Central memory CD4-positive, alpha-beta T cell (primary cell): ENCODE measurements around the gene KCNMA1.

ENCODE experiments used
- DNase-seq: peaks from one replicate; pipeline ENCODE4 v3.0.0; 2022

The KCNMA1 gene

GRCh38 chr10:77164616-77165311, 472.8 kb downstream of the KCNMA1 start:
- DNase-seq: no peak

GRCh38 chr10:77163670-77164348, 473.8 kb downstream of the KCNMA1 start:
- no peak for DNase-seq

GRCh38 chr10:77162697-77163096, 474.9 kb downstream of the KCNMA1 start:
- no peak for DNase-seq

- DNase-seq: no peak
Observed at GRCh38 chr10:77160679-77161078, 476.9 kb downstream of the KCNMA1 start.

GRCh38 chr10:77159538-77160110, 478.0 kb downstream of the KCNMA1 start:
- no peak for DNase-seq

GRCh38 chr10:77158666-77159065, 478.9 kb downstream of the KCNMA1 start:
- DNase-seq: no peak

- DNase-seq: no peak
Observed at GRCh38 chr10:77157248-77158019, 480.2 kb downstream of the KCNMA1 start.

GRCh38 chr10:77156406-77156879, 481.2 kb downstream of the KCNMA1 start:
- no peak for DNase-seq

- DNase-seq: no peak
Observed at GRCh38 chr10:77152256-77152655, 485.4 kb downstream of the KCNMA1 start.

GRCh38 chr10:77151408-77151807, 486.2 kb downstream of the KCNMA1 start:
- no peak for DNase-seq

- no peak for DNase-seq
Observed at GRCh38 chr10:77149706-77150105, 487.9 kb downstream of the KCNMA1 start.

- no peak for DNase-seq
Observed at GRCh38 chr10:77149001-77149400, 488.6 kb downstream of the KCNMA1 start.

GRCh38 chr10:77147871-77148270, 489.7 kb downstream of the KCNMA1 start:
- no peak for DNase-seq

- no peak for DNase-seq
Observed at GRCh38 chr10:77146712-77147336, 490.8 kb downstream of the KCNMA1 start.

- DNase-seq: no peak
Observed at GRCh38 chr10:77144656-77145055, 493.0 kb downstream of the KCNMA1 start.

- DNase-seq: no peak
Observed at GRCh38 chr10:77139252-77140160, 498.1 kb downstream of the KCNMA1 start.

- no peak for DNase-seq
Observed at GRCh38 chr10:77138541-77138940, 499.1 kb downstream of the KCNMA1 start.

- DNase-seq: no peak
Observed at GRCh38 chr10:77135555-77135954, 502.1 kb downstream of the KCNMA1 start.

- DNase-seq: no peak
Observed at GRCh38 chr10:77131214-77131613, 506.4 kb downstream of the KCNMA1 start.

GRCh38 chr10:77127243-77127642, 510.4 kb downstream of the KCNMA1 start:
- no peak for DNase-seq

- DNase-seq: no peak
Observed at GRCh38 chr10:77125231-77125630, 512.4 kb downstream of the KCNMA1 start.

GRCh38 chr10:77123330-77123729, 514.3 kb downstream of the KCNMA1 start:
- DNase-seq: no peak
